Smooth muscle cell of the brain vasculature (primary cell): Measurements from ENCODE around the gene RHOH.

Source experiments
- DNase-seq: peaks from one replicate; pipeline ENCODE4 v3.0.0-alpha.2; 2012; ENCODE audit warnings: low read depth, low spot score

RHOH gene

DNA sequence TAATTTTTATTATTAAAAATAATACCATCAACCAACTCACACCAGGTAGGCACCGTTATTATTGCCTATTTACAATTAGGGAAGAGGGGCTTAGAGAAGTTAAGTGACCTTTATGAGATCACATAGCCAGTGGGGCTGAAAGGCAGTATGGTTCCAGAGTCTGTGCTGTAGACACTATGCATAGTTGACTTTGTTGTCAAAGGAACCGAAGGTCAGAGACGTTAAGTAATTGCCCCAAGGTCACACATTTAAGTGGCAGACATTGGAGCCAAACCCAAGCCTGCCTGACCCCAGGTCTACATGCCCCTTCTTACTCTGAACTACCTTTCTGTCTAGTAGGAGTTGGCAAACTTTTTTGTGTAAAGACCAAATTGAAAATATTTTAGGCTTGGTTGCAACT is 36.4 kb downstream of the RHOH start:
- no peak for DNase-seq

DNA sequence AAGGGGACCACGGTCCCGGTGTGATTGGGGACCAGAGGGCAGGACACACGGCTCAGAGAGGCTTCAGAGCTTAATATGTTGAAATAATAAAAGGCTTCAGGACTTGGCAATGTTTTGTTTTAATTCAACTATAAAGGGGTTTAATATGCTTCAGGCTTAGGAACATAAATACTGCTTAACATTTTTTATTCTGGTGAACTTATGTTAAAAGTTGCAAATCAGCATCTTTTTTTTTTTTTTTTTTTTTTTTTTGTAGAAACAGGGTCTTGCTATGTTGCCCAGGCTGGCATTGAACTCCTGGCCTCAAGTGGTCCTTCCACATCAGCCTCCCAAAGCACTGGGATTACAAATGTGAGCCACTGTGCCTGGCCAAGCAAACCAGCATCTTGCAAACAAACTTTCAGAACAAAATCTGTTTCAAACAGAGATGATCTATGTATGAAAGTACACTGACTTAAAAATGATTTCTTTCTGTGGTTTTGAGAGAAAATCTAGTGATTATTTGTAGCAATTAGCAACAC is 37.7 kb downstream of the RHOH start:
- DNase-seq, result no peak

DNA sequence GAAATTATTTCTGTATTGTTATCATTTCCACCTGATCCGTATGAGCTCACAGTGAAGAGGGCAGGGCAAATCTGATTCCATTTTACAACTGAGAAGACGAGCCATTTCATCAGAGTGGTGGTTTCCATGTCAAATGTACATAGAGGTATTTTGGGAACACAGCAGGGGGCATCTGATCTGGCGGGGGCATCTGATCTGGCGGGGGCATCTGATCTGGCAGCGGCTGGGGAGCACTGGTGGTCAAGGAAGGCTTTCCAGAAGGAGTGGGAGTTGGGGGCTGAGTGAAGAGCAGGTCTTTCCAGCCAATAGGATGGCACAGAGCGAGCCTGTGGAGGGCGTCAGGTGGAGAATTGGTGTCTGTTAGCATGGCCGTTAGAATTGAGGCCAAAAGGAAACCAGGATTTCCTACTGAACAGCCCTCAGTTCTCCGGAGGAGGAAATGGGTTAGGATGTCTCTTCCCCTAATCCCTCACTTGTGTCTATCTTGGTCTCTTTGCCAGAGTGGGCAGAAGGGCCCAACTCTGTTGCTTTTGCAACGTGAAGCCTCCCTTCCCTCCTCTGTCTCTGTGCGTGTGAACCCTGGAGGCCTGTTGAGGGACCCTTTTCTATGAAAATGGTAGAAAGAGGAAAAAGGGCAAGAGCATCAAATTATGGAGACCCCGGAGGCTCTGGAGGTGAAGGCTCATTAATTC is 41.3 kb downstream of the RHOH start:
- DNase-seq, result no peak

DNA sequence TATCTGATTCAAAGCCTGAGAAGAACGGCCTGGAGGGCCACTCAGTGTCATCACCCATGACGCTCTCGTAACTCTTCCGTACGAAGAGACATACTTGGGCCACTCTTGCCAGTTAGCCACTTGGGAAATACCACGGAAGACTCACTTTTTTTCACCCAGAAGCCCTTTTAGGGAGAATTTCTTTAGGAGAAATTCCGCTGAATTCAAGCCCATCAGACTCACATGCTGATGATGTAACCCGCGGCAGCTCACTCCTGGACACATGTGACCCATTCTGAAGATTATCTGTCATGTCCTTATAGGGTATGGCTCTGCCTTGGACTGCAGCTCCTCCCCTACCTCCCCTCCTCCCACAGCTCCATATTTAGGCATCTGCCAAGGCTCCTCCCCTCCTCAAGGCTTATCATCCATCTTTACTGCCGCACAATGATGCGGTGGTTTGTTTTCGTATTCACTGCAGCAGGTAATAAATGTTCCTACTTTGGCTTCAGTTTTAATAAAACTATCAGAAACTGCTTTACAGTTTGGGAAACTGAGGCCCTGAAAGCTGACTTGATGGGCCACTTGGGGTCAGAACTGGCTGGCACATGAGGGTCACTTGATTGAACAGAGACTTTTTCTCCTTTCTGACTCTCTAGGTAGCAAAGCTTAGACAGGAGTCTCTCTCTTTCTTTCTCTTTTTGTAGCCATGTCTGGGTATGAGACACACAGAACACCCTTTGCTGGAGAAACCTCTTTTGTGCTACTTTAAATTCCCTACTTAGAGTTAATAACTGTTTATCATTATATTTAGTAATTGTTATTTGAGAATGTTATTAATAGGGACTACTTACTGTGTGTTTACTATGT is 42.1 kb downstream of the RHOH start:
- no peak for DNase-seq

DNA sequence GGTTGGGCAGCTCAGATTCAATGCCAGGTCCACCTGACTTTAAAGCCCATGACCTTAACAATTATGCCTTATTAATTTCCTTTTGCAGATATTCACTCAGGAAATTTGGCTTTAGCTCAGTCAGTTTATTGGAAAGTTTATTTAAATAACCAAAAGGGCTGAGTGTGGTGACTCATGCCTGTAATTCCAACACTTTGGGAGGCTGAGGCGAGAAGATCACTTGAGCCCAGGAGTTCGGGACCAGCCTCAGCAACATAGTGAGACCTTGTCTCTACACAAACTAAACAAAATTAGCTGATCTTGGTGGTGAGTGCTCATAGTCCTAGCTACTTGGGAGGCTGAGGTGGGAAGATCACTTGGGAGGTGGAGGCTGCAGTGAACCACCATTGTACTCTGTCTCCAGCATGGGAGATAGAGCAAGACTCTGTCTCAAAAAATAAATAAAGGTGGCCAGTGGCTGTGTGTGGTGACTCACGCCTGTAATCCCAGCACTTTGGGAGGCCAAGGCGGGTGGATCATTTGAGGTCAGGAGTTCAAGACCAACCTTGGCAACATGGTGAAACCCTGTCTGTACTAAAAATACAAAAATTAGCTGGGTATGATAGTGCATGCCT is 43.3 kb downstream of the RHOH start:
- DNase-seq, result no peak

DNA sequence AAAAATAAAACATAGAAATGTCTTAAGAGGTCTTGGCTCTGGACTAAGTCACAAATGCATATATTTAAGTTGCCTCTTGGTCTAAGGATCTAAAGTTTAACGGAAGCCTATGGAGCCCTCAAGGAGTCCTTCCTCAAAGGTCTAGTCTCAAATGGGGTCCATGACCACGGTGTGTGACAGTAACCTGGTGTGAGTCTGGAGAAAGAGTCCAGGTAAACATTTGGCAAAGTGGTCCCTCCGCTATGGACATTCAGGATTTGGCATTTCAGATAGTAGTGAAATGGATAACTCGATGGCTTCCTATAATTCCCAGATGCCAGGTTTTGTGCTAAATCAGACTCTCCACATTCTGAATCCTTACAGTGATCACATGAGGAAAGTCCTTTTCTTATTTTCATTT is 44.2 kb downstream of the RHOH start:
- DNase-seq, result no peak

DNA sequence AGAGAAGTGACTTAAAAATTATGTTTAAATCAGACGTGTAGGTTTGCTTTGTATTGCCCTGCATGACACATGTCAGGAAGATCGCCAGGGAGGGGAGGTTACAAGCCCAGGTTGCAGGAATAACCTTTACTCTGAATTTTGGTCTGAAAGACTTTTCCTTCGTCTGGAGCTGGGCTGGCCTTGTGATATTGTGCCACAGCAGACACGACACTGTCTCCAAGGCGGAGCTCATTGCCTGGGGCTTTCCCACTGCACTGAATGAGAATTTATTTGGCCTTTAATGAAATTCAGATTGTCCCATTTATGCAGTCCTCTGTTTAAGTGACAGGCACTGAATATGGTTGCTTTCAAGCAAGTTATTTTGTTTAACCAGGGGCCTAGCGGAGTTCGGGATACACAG is 45.1 kb downstream of the RHOH start:
- no peak for DNase-seq

DNA sequence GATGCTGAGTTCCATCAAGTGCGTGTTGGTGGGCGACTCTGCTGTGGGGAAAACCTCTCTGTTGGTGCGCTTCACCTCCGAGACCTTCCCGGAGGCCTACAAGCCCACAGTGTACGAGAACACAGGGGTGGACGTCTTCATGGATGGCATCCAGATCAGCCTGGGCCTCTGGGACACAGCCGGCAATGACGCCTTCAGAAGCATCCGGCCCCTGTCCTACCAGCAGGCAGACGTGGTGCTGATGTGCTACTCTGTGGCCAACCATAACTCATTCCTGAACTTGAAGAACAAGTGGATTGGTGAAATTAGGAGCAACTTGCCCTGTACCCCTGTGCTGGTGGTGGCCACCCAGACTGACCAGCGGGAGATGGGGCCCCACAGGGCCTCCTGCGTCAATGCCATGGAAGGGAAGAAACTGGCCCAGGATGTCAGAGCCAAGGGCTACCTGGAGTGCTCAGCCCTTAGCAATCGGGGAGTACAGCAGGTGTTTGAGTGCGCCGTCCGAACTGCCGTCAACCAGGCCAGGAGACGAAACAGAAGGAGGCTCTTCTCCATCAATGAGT is 46.6 kb downstream of the RHOH start:
- DNase-seq, result no peak

DNA sequence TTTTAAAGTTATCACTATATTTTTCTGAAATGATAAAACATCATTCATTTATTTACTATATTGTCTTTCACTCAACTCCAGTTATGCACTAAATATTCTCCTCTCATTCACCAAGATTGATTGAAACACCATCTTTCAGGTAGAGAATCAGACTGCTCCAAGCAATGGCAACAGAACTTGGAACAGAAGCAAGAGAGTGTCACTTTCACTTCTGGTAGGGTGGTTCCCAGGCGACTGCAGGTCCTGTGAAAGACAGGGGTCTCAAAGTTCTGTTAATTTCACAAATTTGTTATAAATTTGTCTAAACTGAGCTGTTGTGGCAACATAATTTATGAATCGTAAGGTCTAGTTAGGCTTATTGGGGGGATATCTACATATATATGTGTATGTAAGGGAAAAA is 47.8 kb downstream of the RHOH start:
- DNase-seq, result no peak

DNA sequence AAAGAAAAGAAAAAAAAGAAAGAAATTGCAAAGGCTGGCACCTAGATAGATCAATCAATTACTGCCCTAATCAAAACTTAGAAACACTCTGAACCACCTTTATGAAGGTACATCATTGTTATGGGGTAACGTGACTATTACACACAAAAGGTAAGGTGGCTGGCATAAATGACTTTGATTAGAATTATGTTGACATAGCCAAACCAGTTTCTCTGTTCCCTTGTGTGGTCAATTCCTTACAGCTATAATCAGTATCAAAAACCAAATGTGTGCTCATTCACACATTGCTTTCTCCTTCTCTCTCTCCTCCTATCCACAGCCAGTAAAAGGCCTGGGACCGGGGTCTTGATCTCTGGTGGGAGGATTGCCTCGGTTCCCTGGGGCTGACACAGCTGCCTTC is 48.7 kb downstream of the RHOH start:
- DNase-seq, result no peak

DNA sequence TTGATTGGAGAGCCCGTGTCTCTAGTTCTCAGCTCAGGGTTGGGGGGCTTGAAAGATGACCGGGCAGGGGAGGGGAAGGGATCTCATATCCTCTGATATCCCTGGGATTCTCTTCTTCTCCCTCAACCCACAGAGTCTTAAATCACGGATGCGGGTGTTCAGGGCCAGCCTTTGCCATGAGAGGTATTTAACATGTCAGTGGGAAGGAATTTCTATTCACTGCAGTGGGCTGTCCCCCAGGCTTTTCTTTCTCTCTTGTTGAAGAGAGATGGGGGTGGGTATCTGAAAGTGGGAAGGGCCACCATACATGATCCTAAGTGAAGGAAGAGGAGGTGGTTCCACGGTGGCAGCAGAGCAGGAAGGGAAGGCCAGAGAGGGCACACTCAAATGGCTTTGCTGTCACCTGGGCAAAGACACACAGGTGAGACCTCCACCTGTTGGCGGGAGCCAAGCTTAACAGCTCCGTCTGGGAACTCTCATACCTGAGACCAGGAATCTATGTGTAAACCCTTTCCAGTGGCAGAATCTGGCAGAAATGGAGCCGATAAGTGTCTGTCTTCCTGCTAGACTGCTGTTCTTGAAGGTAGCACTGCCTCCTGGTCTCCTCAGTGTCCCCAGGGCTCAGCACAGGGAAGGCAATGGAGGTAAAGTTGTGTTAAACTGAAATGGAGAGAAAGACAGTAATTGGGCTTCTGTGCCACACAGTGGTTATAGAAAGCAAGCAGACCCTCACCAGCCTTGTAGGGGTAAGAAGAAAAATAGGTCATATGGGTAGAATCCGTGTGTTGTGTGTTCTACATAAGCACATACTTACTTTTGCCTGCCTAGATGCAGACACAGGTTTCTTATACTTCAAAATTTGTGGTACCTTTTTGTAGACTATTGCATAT is 49.4 kb downstream of the RHOH start:
- DNase-seq, result no peak

DNA sequence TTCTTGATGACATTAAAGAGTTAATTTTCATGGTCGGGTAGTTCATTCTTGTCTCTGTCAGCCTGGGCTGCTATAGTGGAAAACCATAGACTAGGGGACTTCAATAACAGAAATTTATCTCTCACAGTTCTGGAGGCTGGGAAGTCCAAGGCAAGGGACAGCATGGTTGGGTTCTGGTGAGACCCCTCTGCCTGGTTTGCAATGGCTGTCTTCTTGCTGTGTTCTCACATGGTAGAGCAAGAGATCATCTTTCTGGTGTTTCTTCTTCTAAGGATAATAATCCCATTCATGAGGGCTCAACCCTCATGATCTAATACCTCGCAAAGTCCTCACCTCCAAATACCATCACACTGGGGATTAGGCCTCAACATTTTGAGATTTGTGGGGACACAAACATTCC is 50.1 kb downstream of the RHOH start:
- DNase-seq, result no peak

DNA sequence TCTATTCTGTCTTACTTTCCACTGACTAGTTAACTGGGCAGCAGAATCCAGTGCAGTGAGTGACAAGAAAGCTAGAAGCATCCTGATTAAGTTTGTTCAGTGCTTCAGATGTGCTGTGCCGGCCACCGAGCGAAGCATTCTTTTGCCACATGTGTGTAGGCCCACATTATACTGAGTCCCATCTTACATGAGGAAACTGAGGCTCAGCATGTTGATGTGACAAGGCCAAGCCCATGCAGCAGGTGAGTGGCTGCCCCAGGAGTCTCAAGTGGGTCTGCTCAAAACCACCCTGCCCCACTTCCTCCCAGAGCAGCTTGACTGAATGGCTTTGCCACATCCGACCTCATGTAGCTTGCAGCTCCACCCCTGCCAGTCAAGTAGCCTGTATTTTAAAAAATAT is 50.5 kb downstream of the RHOH start:
- no peak for DNase-seq

DNA sequence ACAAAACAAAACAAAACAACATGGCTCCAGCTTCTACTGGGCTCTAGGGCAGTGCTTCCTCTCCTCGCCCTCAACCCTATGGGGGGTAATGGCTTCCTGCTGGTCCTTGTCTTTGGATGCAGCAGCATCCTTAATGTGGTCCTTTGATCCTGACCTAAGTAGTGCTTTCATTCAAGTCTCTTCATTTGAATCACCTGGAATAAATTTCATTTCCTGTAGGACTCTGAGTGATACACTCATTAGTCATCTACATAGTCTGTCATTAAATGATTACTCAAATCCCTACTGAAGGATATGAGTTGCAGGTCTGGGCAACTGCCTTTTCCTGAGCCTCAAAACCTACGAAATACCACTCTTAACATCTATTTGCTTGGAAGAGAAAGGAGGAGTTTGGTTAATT is 54.5 kb downstream of the RHOH start:
- DNase-seq, result no peak

DNA sequence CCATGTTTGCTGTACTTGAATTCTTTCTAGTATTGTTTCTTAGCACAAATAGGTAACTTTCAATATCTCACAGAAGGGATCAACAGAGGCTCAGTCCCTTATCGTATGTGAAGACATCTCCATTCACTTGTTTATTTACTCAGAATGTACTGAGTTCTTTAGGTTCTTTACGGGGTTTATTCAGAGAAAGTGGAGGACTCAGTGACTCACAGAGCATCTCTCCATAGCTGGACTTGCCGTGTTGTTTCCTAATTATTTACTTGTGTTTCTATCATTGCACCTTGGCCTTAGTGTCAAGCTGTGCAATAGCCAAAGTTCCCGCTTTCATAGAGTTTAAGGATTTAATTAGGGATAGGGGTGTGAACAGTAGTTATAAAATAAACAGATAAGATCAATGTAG is 57.1 kb downstream of the RHOH start:
- no peak for DNase-seq

DNA sequence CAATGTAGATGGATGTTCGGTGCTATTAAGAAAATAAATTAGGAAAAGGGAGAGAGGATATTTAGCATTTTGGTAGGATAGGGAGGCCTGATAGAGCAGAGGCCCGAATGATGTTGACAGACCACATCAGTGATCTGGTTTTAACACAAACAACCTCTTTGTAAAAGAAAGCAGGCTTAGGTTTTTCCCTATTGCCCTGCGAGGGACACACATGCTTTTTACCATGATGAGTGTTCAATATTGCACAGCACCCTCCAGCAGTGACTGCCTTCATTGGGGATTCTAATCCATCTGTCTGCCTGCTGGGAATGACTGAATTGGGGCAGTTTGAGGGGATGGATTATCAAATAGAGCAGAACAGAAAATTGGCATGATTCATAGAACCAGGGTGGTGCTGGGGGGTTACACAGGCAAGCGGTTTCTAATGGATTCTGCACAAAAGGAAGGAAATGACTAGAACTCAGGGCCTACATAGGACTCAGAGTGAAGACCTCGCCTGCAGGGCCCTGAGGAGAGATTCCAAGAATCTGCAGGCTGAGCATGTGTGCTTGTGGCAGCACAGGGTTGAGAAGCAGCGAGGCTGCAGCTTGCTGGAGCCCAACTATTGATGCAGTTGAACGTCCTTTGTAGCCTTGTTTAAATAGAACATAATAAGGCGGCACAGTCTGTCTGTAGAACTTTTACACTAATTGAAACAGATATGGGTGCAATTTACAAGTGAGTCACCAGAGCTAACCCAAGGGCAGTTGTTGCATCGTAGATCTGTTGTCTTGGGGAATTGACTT is 58.0 kb downstream of the RHOH start:
- no peak for DNase-seq

DNA sequence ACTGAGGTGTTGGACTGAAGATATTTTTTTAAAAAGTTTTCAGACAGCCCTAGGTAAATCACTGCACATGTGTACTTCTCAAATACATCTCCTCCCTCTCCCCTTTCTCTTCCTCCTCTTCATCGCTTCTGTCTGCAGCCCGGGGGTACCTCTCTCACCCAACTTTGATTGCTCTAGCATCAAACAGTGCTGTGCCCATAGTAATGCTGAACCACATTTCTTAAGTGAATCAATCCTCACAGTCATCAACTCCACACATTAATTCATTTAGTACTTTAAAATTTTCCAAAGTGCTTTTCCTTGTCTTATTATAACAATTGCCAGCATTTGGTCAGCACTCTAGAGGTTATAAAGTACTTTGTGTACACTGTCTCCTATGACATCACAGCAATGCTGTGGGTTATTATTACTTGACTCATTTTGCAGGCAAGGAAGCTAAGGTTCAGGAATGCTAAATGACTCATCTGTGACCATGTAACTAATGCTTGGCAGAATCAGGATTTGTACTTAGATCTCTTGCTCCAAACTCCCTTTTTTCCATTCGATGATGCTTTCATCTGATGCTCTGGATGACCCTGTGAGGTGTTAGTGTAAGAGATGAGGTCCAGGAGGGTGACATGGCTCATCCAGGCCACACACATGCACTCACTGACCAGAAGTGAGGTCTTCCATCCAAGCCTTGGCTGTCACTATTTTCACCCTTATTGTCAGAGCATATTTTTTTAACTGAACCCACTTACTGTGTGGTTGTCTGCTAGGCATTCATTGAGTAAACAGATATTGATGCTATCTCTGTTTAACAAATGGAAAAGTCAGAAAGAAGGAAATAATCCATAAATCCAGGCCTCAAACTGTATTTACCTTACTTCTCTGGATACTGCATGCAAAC is 58.8 kb downstream of the RHOH start:
- DNase-seq, result peak; percentile 69

DNA sequence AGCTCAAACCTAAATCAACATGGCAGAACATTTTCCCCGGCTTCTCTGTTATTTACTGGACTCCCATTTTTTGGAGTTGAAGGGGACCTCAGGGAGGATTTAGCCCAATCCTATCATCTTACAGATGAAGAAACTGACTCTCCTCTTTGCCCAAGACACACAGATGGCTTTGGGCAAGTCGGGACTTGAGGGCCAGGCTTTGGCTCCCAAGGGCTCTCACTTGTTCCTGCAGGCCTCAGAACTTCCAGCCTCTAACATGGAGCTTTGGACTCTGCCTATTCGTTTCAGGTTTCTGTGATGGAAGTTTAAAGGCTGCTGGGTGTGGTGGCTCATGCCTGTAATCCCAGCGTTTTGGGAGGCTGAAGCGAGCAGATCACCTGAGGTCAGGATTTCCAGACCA is 59.5 kb downstream of the RHOH start:
- no peak for DNase-seq

DNA sequence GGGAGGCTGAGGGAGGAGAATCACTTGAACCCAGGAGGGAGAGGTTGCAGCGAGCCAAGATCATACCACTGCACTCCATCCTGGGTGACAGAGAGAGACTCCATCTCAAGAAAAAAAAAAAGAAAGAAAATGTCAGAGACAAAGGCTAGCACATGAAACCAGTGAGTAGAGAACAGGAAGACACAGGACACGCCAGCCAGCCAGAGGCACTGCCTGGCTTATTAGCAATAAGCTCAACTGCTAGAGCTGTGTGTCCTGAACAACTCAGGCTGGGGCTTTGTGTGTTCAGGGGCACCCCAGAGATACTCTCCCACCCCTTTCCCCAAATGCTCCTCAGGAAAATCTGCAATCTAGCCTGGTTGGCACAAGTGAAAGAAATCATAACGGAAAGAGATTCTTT is 60.0 kb downstream of the RHOH start:
- no peak for DNase-seq

DNA sequence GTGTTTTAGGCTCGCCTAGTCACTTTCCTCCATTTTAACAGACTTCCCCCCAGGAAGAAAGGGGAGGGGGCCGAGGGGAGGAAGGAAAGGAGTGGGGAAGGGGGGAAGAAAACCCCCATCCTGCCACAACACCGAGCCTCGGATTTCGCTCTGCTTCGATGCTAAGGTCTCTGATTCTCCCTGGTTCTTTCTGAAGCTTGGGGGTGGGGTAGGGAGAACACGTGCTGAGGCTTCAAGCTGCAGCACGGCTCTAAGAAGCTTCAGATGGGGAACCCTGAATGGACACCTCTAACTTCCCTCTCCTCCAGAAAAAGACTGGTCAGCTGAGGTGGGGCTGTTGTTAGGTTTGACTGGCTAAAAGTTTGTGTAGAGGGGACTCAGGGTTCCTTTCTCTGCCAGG is 61.8 kb downstream of the RHOH start:
- no peak for DNase-seq
